HCT116 (cell line): Measurements from ENCODE around the gene MYF5. TPM values are rescaled to one million over a fixed set of nuclear protein-coding genes. Genes with fewer than 3 reads are reported as not detected.

Experiments used
- ATAC-seq: fragments of 200-7000 bp; cut with Tn5 transposase; 2 replicates; pipeline ENCODE4 v1.9.1; 2020; ENCODE audit warnings: mild to moderate bottlenecking, moderate library complexity
- BruUV-seq: library from RNA; stranded (reverse); fragments of 400-500 nt; replicated peaks from 2 replicates; lab custom pipeline; 2021; lab: Mats Ljungman, UMichigan
- CTCF ChIA-PET: fragments of 300-600 bp; sonication (Branson Sonifier 250); formaldehyde crosslinking; loops from one replicate; lab custom pipeline; 2021; ENCODE audit warnings: antibody characterized with exemption; lab: Charles Lee
- POLR2A ChIA-PET: fragments of 300-600, 350-600 bp; sonication (Branson Sonifier 250); formaldehyde crosslinking; loops from one replicate; lab custom pipeline; 2021; ENCODE audit warnings: antibody characterized with exemption; lab: Charles Lee
- RAD21 ChIA-PET, 2 experiments: fragments of 300-600 bp; sonication (Branson Sonifier 250); formaldehyde crosslinking; loops; one replicate each; lab custom pipeline; 2023; ENCODE audit warnings: low total read pairs in 2 of 2; ENCODE audit not compliant: uncharacterized antibody in 2 of 2, unreplicated experiment in 2 of 2, low non-redundant PET in 1 of 2; lab: Charles Lee
- DNase-seq: peaks from one replicate; pipeline ENCODE4 v3.0.0-alpha.2; 2010; ENCODE audit warnings: low read depth, low spot score
- H2AFZ ChIP-seq: fragments of 200-600 bp; shearing (Covaris generic), sonication (generic); 2 replicates; pipeline ENCODE4 v1.6.1; 2017; ENCODE audit warnings: low read depth, mixed run types, mixed read lengths, antibody characterized with exemption, low read length; ENCODE audit not compliant: poor library complexity, severe bottlenecking
- H3K27ac ChIP-seq: 2 replicates; pipeline ENCODE4 v1.5.1; 2012; ENCODE audit warnings: low read depth, low read length
- H3K27me3 ChIP-seq: fragments of 200-600 bp; sonication (generic); 2 replicates; pipeline ENCODE4 v1.6.1; 2016; ENCODE audit warnings: mixed run types, low read length, mixed read lengths; ENCODE audit not compliant: insufficient read depth
- H3K36me3 ChIP-seq, 2 experiments: fragments of 200-500 bp in 1 of 2; fragments of 200-600 bp in 1 of 2; sonication (Bioruptor generic) in 1 of 2; sonication (generic) in 1 of 2; 2 replicates each; pipeline versions ENCODE4 v1.5.1 to v1.6.1; 2014 to 2016; ENCODE audit warnings: low read length in 2 of 2, inconsistent platforms in 1 of 2, mixed read lengths in 1 of 2, mixed run types in 1 of 2; ENCODE audit not compliant: insufficient read depth in 2 of 2, control insufficient read depth in 1 of 2
- H3K4me1 ChIP-seq, 2 experiments: fragments of 200-600 bp in 1 of 2; sonication (generic) in 1 of 2; 2 replicates each; pipeline versions ENCODE4 v1.5.1 to v1.6.1; 2012 to 2017; ENCODE audit warnings: low read length in 2 of 2, inconsistent platforms in 1 of 2, mild to moderate bottlenecking in 1 of 2, mixed read lengths in 1 of 2, mixed run types in 1 of 2, moderate library complexity in 1 of 2; ENCODE audit not compliant: insufficient read depth in 2 of 2, control insufficient read depth in 1 of 2
- H3K4me2 ChIP-seq: fragments of 200-600 bp; sonication (generic); 2 replicates; pipeline ENCODE4 v1.6.1; 2017; ENCODE audit warnings: mixed run types, low read length, mixed read lengths
- H3K4me3 ChIP-seq, 2 experiments: fragments of 200-600 bp in 1 of 2; sonication (generic) in 1 of 2; replicated peaks in 1 of 2; 2 replicates each; pipeline ENCODE4 v1.5.1; 2011 to 2016; ENCODE audit warnings: low read length in 2 of 2, control low read depth in 1 of 2, low read depth in 1 of 2, mild to moderate bottlenecking in 1 of 2, mixed read lengths in 1 of 2, mixed run types in 1 of 2
- H3K79me2 ChIP-seq: fragments of 200-600 bp; sonication (generic); 2 replicates; pipeline ENCODE4 v1.6.1; 2017; ENCODE audit warnings: mild to moderate bottlenecking, mixed run types, low read length, moderate library complexity, mixed read lengths; ENCODE audit not compliant: insufficient read depth
- H3K9ac ChIP-seq: fragments of 200-600 bp; sonication (generic); 2 replicates; pipeline ENCODE4 v1.6.1; 2016; ENCODE audit warnings: low read length, mixed read lengths
- H3K9me2 ChIP-seq: fragments of 200-600 bp; sonication (generic), shearing (Covaris generic); 2 replicates; pipeline ENCODE4 v1.6.1; 2017; ENCODE audit warnings: mixed run types, mild to moderate bottlenecking, moderate library complexity; ENCODE audit not compliant: insufficient read depth
- H3K9me3 ChIP-seq, 2 experiments: fragments of 200-500 bp in 1 of 2; fragments of 200-600 bp in 1 of 2; sonication (Bioruptor generic) in 1 of 2; sonication (generic) in 1 of 2; 2 replicates each; pipeline ENCODE4 v1.6.1; 2014 to 2017; ENCODE audit warnings: low read length in 2 of 2, mixed read lengths in 2 of 2, inconsistent platforms in 1 of 2, low read depth in 1 of 2, mild to moderate bottlenecking in 1 of 2, mixed run types in 1 of 2, moderate library complexity in 1 of 2; ENCODE audit not compliant: control insufficient read depth in 1 of 2, insufficient read depth in 1 of 2
- H4K20me1 ChIP-seq: fragments of 200-600 bp; sonication (generic), shearing (Covaris generic); 2 replicates; pipeline ENCODE4 v1.6.1; 2017; ENCODE audit warnings: mixed run types, mild to moderate bottlenecking, moderate library complexity; ENCODE audit not compliant: insufficient read depth
- CEBPB ChIP-seq: IDR thresholded peaks from 2 replicates; pipeline ENCODE4 v1.6.1; 2012; ENCODE audit warnings: low read depth
- EGR1 ChIP-seq: IDR thresholded peaks from 2 replicates; pipeline ENCODE4 v1.6.1; 2012; ENCODE audit warnings: low read depth
- EZH2 ChIP-seq: fragments of 200-600 bp; sonication (generic); IDR thresholded peaks from 2 replicates; pipeline ENCODE4 v1.6.1; 2017; ENCODE audit warnings: antibody characterized with exemption, mixed run types
- JUND ChIP-seq: IDR thresholded peaks from 2 replicates; pipeline ENCODE4 v1.6.1; 2012
- SIN3A ChIP-seq: IDR thresholded peaks from 2 replicates; pipeline ENCODE4 v1.6.1; 2012; ENCODE audit warnings: low read depth
- ZFX ChIP-seq: fragments of 450-650 bp; IDR thresholded peaks from 2 replicates; pipeline ENCODE4 v1.6.1; 2017
- intact Hi-C: fragments of 100-400 bp; cut with micrococcal nuclease; formaldehyde crosslinking; loops from 2 replicates; pipeline ENCODE4 v1.10.0; 2022
- total RNA-seq: library from RNA; stranded (reverse); gene quantifications from one replicate; pipeline ENCODE4 v1.2.1, GENCODE V29; 2021; ENCODE audit not compliant: unreplicated experiment
- TF ChIP-seq, protein P1 (sequence below), 3 experiments: fragments of 200-600 bp in 1 of 3; sonication (generic) in 1 of 3; IDR thresholded peaks in 2 of 3; conservative IDR thresholded peaks in 1 of 3; 2 replicates each; pipeline ENCODE4 v1.5.1; 2012 to 2017; ENCODE audit warnings: low read depth in 2 of 3, low read length in 2 of 3, antibody characterized with exemption in 1 of 3, borderline replicate concordance in 1 of 3, control low read depth in 1 of 3, mild to moderate bottlenecking in 1 of 3, mixed read lengths in 1 of 3, mixed run types in 1 of 3, moderate library complexity in 1 of 3; ENCODE audit not compliant: insufficient read depth in 1 of 3
- TF ChIP-seq, protein P2 (sequence below): IDR thresholded peaks from 2 replicates; pipeline ENCODE4 v1.6.1; 2012; ENCODE audit warnings: low read depth
- TF ChIP-seq, protein P3 (sequence below): IDR thresholded peaks from 2 replicates; pipeline ENCODE4 v1.6.1; 2012
- TF ChIP-seq, protein P4 (sequence below): IDR thresholded peaks from 2 replicates; pipeline ENCODE4 v1.6.1; 2011; ENCODE audit warnings: mild to moderate bottlenecking, low read length, moderate library complexity; ENCODE audit not compliant: insufficient replicate concordance; ENCODE audit errors: extremely low read depth

The MYF5 gene
- total RNA-seq, 1 experiment from 2014 or later, result not detected

DNA sequence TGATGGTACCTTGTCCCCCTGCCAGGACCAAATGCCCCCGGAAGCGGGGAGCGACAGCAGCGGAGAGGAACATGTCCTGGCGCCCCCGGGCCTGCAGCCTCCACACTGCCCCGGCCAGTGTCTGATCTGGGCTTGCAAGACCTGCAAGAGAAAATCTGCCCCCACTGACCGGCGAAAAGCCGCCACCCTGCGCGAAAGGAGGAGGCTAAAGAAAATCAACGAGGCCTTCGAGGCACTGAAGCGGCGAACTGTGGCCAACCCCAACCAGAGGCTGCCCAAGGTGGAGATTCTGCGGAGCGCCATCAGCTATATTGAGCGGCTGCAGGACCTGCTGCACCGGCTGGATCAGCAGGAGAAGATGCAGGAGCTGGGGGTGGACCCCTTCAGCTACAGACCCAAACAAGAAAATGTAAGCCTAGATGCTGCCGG lies 8.9 kb upstream of the MYF5 start (continued):
- TF ChIP-seq, protein P1, sequence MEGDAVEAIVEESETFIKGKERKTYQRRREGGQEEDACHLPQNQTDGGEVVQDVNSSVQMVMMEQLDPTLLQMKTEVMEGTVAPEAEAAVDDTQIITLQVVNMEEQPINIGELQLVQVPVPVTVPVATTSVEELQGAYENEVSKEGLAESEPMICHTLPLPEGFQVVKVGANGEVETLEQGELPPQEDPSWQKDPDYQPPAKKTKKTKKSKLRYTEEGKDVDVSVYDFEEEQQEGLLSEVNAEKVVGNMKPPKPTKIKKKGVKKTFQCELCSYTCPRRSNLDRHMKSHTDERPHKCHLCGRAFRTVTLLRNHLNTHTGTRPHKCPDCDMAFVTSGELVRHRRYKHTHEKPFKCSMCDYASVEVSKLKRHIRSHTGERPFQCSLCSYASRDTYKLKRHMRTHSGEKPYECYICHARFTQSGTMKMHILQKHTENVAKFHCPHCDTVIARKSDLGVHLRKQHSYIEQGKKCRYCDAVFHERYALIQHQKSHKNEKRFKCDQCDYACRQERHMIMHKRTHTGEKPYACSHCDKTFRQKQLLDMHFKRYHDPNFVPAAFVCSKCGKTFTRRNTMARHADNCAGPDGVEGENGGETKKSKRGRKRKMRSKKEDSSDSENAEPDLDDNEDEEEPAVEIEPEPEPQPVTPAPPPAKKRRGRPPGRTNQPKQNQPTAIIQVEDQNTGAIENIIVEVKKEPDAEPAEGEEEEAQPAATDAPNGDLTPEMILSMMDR (IDR thresholded peaks at IDR 0.05 in 2 of 3, conservative IDR thresholded peaks at IDR 0.05 in 1 of 3; ENCODE audit: borderline replicate concordance in 1 of 3, insufficient read depth in 1 of 3, low read depth in 2 of 3, low read length in 2 of 3), result no peak
- TF ChIP-seq EZH2, result no peak
- TF ChIP-seq, protein P2, sequence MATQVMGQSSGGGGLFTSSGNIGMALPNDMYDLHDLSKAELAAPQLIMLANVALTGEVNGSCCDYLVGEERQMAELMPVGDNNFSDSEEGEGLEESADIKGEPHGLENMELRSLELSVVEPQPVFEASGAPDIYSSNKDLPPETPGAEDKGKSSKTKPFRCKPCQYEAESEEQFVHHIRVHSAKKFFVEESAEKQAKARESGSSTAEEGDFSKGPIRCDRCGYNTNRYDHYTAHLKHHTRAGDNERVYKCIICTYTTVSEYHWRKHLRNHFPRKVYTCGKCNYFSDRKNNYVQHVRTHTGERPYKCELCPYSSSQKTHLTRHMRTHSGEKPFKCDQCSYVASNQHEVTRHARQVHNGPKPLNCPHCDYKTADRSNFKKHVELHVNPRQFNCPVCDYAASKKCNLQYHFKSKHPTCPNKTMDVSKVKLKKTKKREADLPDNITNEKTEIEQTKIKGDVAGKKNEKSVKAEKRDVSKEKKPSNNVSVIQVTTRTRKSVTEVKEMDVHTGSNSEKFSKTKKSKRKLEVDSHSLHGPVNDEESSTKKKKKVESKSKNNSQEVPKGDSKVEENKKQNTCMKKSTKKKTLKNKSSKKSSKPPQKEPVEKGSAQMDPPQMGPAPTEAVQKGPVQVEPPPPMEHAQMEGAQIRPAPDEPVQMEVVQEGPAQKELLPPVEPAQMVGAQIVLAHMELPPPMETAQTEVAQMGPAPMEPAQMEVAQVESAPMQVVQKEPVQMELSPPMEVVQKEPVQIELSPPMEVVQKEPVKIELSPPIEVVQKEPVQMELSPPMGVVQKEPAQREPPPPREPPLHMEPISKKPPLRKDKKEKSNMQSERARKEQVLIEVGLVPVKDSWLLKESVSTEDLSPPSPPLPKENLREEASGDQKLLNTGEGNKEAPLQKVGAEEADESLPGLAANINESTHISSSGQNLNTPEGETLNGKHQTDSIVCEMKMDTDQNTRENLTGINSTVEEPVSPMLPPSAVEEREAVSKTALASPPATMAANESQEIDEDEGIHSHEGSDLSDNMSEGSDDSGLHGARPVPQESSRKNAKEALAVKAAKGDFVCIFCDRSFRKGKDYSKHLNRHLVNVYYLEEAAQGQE, result no peak

DNA sequence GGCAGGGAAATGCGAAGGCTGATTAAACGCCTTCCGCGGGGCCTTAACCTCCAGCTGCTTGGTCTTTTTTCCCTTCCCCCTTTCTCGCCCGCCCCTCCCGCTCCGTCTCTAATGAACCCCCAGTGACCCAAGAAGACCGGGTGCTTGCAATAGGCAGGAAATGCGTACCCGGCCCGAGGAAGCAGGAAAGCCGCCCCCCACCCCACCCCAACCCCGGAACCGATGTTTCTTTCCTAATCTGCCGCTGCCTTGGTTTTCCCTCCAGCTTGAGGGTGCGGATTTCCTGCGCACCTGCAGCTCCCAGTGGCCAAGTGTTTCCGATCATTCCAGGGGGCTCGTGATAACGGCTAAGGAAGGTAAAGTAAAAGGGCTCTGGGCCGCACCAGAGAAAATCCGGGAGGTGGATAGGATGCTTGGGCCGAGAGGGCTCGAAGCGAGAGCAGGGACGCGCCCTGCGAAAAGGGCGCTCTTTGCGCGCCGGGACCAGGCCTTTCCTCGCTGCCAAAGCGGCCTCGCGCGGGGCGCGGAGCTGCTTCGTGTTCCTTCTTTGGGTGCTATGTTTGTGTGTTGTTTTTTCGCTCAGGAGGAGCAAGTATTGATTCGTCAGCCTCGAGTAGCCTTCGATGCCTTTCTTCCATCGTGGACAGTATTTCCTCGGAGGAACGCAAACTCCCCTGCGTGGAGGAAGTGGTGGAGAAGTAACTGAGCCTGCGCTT lies 8.3 kb upstream of the MYF5 start:
- ChIA-PET POLR2A (no interaction called here), RAD21 (no interaction called here), CTCF (no interaction called here)
- no TSS peak for BruUV-seq
- Histone ChIP-seq H3K79me2 (no peaks in the 10 kb centered on the region), H3K27me3 (0 out of 2 replicates have a peak, but pooled peaks cover 5% of the 10 kb centered on the region), H3K4me3 (no peak overlapping the region), H2AFZ (no peak overlapping the region), H3K9me2 (no peaks in the 10 kb centered on the region), H3K36me3 (no peaks in the 10 kb centered on the region), H3K9ac (no peak overlapping the region), H3K4me2 (no peak overlapping the region), H4K20me1 (no peaks in the 10 kb centered on the region), H3K9me3 (no peaks in the 10 kb centered on the region), H3K4me1 (no peaks in the 10 kb centered on the region), H3K27ac (no peak overlapping the region)
- intact Hi-C loops, result no loop called here
- DNase-seq, result no peak
- ATAC-seq, result no peak
- no peak for TF ChIP-seq ZFX
- no peak for TF ChIP-seq CEBPB
- no peak for TF ChIP-seq EGR1
- TF ChIP-seq, protein P1 (IDR thresholded peaks at IDR 0.05 in 2 of 3, conservative IDR thresholded peaks at IDR 0.05 in 1 of 3; ENCODE audit: borderline replicate concordance in 1 of 3, insufficient read depth in 1 of 3, low read depth in 2 of 3, low read length in 2 of 3), result no peak
- TF ChIP-seq, protein P3, sequence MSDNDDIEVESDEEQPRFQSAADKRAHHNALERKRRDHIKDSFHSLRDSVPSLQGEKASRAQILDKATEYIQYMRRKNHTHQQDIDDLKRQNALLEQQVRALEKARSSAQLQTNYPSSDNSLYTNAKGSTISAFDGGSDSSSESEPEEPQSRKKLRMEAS, result no peak
- TF ChIP-seq, protein P4, sequence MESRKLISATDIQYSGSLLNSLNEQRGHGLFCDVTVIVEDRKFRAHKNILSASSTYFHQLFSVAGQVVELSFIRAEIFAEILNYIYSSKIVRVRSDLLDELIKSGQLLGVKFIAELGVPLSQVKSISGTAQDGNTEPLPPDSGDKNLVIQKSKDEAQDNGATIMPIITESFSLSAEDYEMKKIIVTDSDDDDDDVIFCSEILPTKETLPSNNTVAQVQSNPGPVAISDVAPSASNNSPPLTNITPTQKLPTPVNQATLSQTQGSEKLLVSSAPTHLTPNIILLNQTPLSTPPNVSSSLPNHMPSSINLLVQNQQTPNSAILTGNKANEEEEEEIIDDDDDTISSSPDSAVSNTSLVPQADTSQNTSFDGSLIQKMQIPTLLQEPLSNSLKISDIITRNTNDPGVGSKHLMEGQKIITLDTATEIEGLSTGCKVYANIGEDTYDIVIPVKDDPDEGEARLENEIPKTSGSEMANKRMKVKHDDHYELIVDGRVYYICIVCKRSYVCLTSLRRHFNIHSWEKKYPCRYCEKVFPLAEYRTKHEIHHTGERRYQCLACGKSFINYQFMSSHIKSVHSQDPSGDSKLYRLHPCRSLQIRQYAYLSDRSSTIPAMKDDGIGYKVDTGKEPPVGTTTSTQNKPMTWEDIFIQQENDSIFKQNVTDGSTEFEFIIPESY, result no peak
- no peak for TF ChIP-seq SIN3A
- TF ChIP-seq JUND, result no peak
